ENCODE measurements around the gene PI16.
"Not testable (repeated sequence)": the region's sequence is repeated elsewhere in the genome, so short reads cannot be mapped to it uniquely, and the experiment has no call there.

The PI16 gene

GRCh38 chr6:36929152-36929551 is 25.4 kb upstream of the PI16 start:
- DNase-seq = no peak

GRCh38 chr6:36929607-36930006 is 24.9 kb upstream of the PI16 start:
- DNase-seq = no peak

GRCh38 chr6:36930483-36930882 is 24.1 kb upstream of the PI16 start:
- no peak for DNase-seq

GRCh38 chr6:36933102-36933501 is 21.4 kb upstream of the PI16 start:
- no peak for DNase-seq

GRCh38 chr6:36933519-36933918 is 21.0 kb upstream of the PI16 start:
- DNase-seq = no peak

GRCh38 chr6:36934901-36935300 is 19.6 kb upstream of the PI16 start:
- no peak for DNase-seq

- DNase-seq = no peak
Measured at GRCh38 chr6:36936824-36937223, 17.7 kb upstream of the PI16 start.

- no peak for DNase-seq
Measured at GRCh38 chr6:36937896-36938295, 16.6 kb upstream of the PI16 start.

GRCh38 chr6:36938536-36938935 is 16.0 kb upstream of the PI16 start:
- DNase-seq = no peak

GRCh38 chr6:36939005-36939404 is 15.5 kb upstream of the PI16 start:
- not testable (repeated sequence) for DNase-seq

- no peak for DNase-seq
Measured at GRCh38 chr6:36940027-36940426, 14.5 kb upstream of the PI16 start.

GRCh38 chr6:36941561-36941960 is 13.0 kb upstream of the PI16 start:
- not testable (repeated sequence) for DNase-seq

GRCh38 chr6:36942329-36942728 is 12.2 kb upstream of the PI16 start:
- DNase-seq = not testable (repeated sequence)

- no peak for DNase-seq
Measured at GRCh38 chr6:36944650-36945049, 9.9 kb upstream of the PI16 start.

GRCh38 chr6:36945301-36945700 is 9.2 kb upstream of the PI16 start:
- no peak for DNase-seq

GRCh38 chr6:36946526-36946925 is 8.0 kb upstream of the PI16 start:
- no peak for DNase-seq

- DNase-seq = no peak
Measured at GRCh38 chr6:36947570-36948351, 6.8 kb upstream of the PI16 start.

- DNase-seq = not testable (repeated sequence)
Measured at GRCh38 chr6:36949076-36949475, 5.5 kb upstream of the PI16 start.

- DNase-seq = no peak
Measured at GRCh38 chr6:36949636-36950035, 4.9 kb upstream of the PI16 start.

GRCh38 chr6:36953931-36954261 is 642 bp upstream of the PI16 start:
- DNase-seq = no peak

GRCh38 chr6:36955136-36955535 is 598 bp downstream of the PI16 start:
- no peak for DNase-seq

- no peak for DNase-seq
Measured at GRCh38 chr6:36955671-36956445, 1.3 kb downstream of the PI16 start.

GRCh38 chr6:36956446-36956820 is 1.9 kb downstream of the PI16 start:
- DNase-seq = no peak

- no peak for DNase-seq
Measured at GRCh38 chr6:36957773-36958271, 3.3 kb downstream of the PI16 start.
